GM18498 (cell line): ENCODE results near the gene IL6R.
"Not testable (repeated sequence)": the region's sequence is repeated elsewhere in the genome, so short reads cannot be mapped to it uniquely, and the experiment has no call there.

Source experiments
- ATAC-seq: cut with Tn5 transposase; IDR thresholded peaks from one replicate; pipeline ENCODE4 v1.9.1; 2021; ENCODE audit warnings: mild to moderate bottlenecking, moderate library complexity; ENCODE audit not compliant: unreplicated experiment

Gene IL6R

DNA sequence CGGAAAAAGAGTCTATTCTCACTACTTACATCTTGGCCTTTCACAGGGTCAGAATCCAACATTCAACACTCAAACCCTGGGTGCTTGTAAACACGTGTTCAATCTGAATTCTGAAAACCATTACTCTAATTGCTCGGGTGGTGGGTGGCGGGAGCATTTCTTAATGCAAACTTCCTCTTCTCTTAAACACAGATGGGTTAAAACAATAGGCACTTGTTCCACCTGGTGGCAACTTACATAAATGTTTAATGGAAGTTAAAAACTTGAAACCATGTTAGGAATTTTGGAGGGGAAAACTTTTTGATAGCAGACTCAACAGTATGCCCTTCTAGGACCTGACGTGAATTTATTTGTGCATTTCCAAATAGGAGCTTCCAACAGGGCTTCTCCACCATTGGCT lies 73.5 kb downstream of the IL6R start:
- ATAC-seq: no peak

DNA sequence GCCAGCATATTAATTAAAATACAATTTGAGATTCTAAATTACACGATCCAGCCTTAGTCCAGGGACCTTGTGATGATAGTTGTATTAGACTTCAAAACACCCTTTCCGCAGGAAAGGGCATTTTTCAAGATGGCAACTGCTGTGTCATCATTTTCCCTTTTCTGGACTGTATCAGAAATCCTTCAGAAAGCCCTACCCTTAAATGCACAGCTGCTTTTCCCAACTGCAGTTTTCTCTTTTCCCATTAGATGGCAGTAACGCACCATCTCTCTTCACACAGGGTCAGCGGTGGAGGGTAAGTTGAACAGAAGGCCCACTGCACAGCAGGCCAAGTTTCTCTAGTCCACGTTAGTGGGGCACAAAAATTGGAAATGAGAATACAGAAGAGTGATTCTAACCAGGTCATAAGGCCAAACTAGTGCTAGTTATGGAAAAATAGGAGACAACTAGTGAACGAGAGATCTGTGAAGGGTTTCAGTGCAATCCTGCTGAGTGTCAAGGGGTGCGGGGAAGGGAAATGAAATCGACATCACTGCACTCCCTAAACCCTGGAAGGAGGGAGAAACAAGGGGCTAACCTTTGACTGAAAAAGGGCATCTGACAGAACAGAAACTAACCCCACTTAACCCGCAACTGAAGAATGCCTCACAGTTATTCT lies 74.8 kb downstream of the IL6R start:
- ATAC-seq: no peak

DNA sequence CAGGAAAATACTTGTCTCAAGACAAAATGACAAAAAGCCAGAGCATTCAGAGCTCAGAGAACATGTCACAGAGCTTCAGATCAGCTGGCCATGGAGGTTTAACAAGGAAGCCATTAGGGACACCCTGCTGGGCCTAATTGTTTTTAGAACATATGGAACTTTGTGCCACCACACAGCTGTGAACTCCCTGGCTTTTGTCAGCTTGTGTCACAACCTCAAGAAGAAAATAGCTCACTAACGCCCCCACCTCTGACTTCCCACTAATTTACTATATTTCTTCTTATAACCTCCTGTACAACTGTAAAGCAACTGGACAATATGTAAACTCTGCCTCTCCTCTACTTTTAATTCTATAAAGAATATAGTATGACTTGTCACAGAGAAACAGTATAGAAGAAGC lies 75.9 kb downstream of the IL6R start:
- ATAC-seq: no peak

- ATAC-seq: no peak
Measured at GRCh38 chr1:154483941-154484803, 79.0 kb downstream of the IL6R start.

DNA sequence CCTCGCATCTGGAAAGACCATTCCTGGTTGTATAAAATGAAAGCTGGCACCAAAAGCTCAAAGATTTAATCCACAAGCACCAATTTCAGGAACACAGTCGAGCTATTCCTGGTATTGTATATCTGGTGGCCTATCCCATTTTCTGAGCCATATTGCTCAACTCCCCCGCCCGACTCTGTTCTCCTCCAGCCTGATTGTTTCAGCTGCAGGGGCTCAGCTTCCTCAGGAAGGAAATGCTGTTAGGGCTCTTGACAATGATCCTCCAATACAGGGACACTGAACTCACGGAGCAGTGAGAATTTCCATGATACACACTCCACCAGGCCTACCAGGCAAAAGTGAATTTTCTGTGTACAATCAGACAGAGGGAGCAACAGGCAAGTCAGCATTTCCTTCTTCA lies 80.0 kb downstream of the IL6R start:
- no peak for ATAC-seq

- ATAC-seq: no peak
Measured at GRCh38 chr1:154485910-154486496, 80.9 kb downstream of the IL6R start.

GRCh38 chr1:154486756-154487155 lies 81.6 kb downstream of the IL6R start:
- ATAC-seq: not testable (repeated sequence)

DNA sequence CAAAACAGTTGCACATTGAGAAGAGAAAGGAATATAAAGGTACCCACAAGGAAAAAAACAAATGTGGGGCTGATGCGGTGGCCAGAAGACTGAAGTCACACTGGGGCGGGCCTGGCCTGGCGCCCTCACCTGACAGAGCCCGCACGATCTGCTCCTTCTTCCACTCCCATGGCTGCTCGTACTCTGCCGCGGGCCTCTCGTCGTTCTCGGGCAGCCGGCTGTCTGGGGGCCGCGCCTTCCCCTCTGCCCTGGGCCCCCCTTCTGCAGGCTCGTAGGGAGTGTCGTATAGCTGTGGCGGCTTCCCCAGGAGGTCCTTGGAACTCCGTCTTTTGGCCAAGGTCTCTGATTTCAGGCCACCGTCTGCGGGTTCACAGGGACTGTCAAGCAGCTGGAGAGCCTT lies 83.8 kb downstream of the IL6R start:
- no peak for ATAC-seq

GRCh38 chr1:154489695-154490274 lies 84.6 kb downstream of the IL6R start:
- ATAC-seq: no peak

DNA sequence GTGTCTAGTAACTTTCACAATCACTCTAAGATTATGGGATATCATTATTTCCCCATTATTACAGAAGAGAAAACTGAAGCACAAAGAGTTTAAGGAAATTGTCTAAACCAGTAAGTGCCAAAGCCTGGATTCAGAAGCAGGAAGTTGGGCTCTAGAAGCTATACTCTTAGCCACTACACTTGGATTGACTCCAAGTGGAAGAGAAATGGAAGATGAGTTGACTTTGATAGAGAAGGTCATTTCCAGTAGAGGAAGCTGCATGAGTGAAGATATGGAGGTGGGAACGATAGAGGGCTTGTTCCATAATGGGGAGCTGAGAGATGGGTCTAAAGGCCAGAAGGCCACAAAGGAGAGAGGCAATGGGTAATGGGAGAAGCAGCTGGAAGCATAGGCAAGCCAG lies 85.2 kb downstream of the IL6R start:
- no peak for ATAC-seq

- no peak for ATAC-seq
Measured at GRCh38 chr1:154492115-154492514, 87.0 kb downstream of the IL6R start.

DNA sequence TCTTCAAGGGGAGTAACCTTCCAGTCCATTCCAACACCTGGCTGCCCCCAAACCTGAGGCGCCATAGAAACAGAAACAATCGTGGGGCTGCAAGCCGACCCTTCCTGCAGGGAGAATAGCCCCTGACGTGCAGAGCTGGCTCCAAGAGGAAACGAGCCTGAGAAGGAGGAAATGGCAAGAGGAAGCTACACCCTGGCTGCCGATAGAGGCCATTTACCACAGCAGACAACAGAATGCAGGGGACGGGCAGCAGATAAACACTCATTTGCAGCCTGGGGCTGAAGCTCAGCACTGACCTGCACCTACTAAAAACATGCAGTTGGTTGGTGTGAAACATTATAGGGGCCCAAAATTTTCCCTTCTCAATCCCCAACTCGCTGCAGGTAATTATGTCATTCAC lies 88.1 kb downstream of the IL6R start:
- no peak for ATAC-seq

DNA sequence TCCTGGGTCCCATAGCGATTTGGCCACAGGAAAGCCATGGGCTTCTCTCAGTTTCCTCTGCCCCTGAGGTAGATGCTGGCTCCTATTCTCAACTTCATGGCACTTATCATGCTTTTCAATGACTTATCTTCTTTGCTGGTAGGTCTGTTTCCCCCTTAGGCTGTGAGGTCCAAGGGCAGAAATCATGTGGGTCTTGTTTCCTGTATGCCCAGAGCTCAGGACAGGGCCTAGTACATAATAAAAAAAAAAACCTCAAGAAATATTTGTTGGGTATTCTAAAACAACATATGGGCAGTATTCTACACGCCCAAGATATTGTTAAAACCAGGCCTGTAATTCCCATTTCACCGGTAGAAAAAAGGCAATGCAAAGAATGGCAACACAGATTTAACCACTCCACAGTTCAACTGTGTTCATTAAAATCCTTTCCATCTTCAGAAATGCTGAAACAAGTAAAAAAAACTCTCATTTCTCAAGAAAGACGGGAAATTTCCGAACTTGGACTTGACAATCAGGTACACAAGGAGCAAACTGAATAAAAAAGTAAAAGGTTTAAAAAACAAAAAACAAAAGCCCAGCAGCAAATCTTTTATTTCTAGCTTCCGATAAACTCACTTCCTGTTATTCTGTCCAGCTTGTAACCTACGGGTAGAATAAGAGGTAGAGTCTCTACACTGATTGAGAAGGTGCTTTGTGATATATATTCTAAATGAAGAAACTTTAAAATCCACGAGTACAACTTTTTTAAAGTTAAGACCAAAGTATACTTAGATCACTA lies 90.5 kb downstream of the IL6R start:
- ATAC-seq: no peak

DNA sequence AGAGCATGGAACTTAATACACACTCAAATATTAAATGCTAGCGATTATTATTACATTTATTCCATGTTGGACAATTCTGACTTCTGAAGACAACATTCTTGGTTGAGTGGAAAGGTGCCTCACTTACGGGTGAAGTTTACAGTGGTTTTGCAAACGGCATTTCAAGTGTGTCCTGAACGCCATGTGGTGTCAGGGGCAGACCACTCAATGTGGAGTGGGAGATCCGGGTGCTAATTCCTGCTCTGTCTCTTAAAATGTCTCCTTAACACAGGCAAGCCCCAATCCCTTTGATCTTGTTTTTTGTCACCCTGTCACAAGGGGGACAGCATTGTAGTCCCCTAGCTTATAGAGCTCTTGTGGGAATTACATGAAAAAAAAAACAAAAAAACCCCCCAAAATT lies 91.2 kb downstream of the IL6R start:
- ATAC-seq: no peak

DNA sequence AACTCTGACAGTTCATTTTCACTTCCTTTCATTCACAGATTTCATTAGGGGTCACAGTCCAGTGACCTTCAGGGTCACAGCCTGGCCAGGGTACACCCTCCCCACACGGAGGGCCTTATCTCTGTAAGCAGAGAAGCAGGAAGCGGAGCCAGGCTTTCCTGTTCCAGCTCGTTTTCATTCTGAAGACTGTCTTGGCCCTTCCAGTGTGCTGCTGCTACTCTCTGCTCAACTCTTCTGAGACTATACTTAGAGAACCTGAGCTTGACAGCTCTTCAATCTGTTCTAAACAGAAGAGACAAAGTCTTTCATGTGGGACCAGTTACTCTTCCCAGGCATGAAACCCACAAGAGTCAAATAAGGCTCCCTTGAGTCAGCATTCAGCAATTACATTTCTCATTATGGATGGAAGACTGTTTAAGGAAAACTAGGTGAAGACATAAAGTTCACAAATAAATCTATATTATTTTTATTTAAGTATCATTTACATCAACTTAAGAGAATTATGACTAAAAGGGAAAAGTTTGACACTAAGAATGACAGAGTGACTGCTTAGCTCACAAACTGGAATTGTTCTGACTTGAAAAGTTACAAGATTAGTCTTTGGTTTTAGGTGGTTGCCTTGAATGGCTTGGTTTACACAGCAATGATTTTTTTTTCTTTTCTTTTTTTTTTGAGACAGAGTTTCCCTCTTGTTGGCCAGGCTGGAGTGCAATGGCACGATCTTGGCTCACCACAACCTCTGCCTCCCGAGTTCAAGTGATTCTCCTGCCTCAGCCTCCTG lies 92.1 kb downstream of the IL6R start:
- ATAC-seq: no peak

DNA sequence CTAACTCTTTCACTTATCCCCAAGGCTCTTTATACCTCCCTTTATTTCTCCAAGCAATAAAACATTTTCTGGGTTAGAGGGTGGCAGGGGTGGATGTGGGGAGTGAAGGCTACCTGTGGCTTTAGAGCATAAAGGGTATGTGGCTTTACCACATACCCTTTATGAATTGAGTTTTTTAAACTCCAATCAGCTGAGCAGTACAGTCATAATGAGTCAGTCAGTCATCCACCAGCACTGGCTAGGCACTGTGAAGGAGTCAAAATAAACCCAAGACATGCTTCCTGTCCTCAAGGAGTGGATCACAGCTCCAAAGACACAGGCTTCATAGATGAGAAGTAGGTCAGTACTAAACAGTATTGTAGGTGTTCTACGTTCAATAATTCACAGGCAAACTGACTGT lies 94.3 kb downstream of the IL6R start:
- no peak for ATAC-seq

DNA sequence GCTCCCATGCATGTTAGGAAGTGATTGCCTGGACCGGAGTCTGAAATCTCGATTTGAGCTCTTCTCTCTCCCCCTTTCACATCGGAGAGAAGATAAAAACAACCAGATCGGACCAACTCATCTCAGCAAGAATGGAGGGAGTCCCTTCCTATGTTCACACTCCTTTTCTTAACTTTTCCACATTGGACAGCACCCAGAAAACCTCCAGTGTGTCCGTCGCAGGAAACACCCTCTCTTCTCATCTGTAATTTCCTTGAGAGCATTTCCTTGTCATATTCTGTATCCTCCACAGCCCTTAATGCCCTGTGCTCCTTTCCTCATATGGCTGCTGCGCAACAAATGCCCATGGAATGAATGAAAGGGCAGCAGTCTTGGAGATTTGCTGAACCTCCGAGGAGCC lies 95.4 kb downstream of the IL6R start:
- ATAC-seq: no peak

- ATAC-seq: no peak
Measured at GRCh38 chr1:154501423-154502065, 96.4 kb downstream of the IL6R start.

GRCh38 chr1:154502066-154502743 lies 97.1 kb downstream of the IL6R start, which contains the start of the genes SHE and TDRD10:
TSS of gene SHE (minus strand) at chr1:154502412. CDS start at chr1:154502026, 386 bp downstream.
TSS of gene TDRD10 (plus strand) at chr1:154502219. CDS start at chr1:154506904, 4,685 bp downstream.
- ATAC-seq: no peak
